Kidney (tissue), 14 donors: Measurements from ENCODE around the gene FAF1. TPM values are rescaled to one million over a fixed set of nuclear protein-coding genes. Genes with fewer than 3 reads are reported as not detected.

ENCODE experiments used
- DNase-seq, 5 donors: peaks; one replicate each; pipeline ENCODE4 v3.0.0-alpha.2; 2013 to 2020
- FAIRE-seq: peaks from 2 replicates; lab custom pipeline; 2012; peaks lifted over from hg19 to GRCh38; lab: Jason Lieb, UNC
- H3K27ac ChIP-seq, 2 donors: one replicate each; pipeline ENCODE4 v1.7.0; 2013; ENCODE audit warnings: low read depth in 2 of 2, low read length in 2 of 2, inconsistent platforms in 1 of 2
- H3K27me3 ChIP-seq: one replicate; pipeline ENCODE4 v1.7.1; 2013; ENCODE audit warnings: low read length, inconsistent platforms; ENCODE audit not compliant: control insufficient read depth, insufficient read depth
- H3K36me3 ChIP-seq, 3 donors: one replicate each; pipeline versions ENCODE4 v1.7.0 to v1.7.1; 2013; ENCODE audit warnings: low read length in 3 of 3, control low read depth in 1 of 3, inconsistent platforms in 1 of 3; ENCODE audit not compliant: insufficient read depth in 3 of 3, control insufficient read depth in 2 of 3
- H3K4me1 ChIP-seq, 3 donors: one replicate each; pipeline versions ENCODE4 v1.7.0 to v1.7.1; 2013; ENCODE audit warnings: low read length in 3 of 3, inconsistent platforms in 1 of 3, low read depth in 1 of 3; ENCODE audit not compliant: control insufficient read depth in 2 of 3, insufficient read depth in 2 of 3
- H3K4me3 ChIP-seq, 3 donors: one replicate each; pipeline versions ENCODE4 v1.7.0 to v1.8.1; 2013; ENCODE audit warnings: low read length in 3 of 3, control low read depth in 1 of 3, inconsistent platforms in 1 of 3
- H3K9ac ChIP-seq, 3 donors: one replicate each; pipeline versions ENCODE4 v1.7.0 to v1.7.1; 2013; ENCODE audit warnings: low read length in 3 of 3, control low read depth in 1 of 3, inconsistent platforms in 1 of 3
- H3K9me3 ChIP-seq, 3 donors: one replicate each; pipeline versions ENCODE4 v1.7.0 to v1.7.1; 2013; ENCODE audit warnings: low read length in 3 of 3, control low read depth in 1 of 3, inconsistent platforms in 1 of 3; ENCODE audit not compliant: control insufficient read depth in 2 of 3, insufficient read depth in 1 of 3
- CTCF ChIP-seq: IDR thresholded peaks from 3 replicates; pipeline ENCODE4 v1.5.1; 2012; ENCODE audit warnings: mild to moderate bottlenecking, moderate library complexity, borderline replicate concordance; ENCODE audit not compliant: insufficient read depth; ENCODE audit errors: extremely low read depth
- intact Hi-C: fragments of 100-400 bp; cut with DNase I; formaldehyde crosslinking; loops from one replicate; pipeline ENCODE4 v1.11.1; 2022
- polyA plus RNA-seq: library from polyadenylated mRNA; stranded (reverse); fragments of 350-450 nt; fragmentation: Illumina TruSeq; extraction: RNeasy Lipid Tissue Mini Kit (QIAGEN cat#74804); gene quantifications from one replicate; pipeline ENCODE4 v1.2.3, GENCODE V29; 2014; ENCODE audit warnings: low read depth, low replicate concordance; ENCODE audit not compliant: insufficient read depth
- total RNA-seq: library from RNA; stranded (reverse); fragmentation: NEBNext Ultra II Directional; extraction: Animal tissue kit (Norgen Biotek cat#: 25700); gene quantifications from one replicate; pipeline ENCODE4 v1.2.1, GENCODE V29; 2021
- donor health status: control.
- donor health status: control.
- donor health status: control.
- donor health status: control.
- donor health status: control.
- donor health status: DM: yes; HTN: yes; CAD: no.
- donor health status: Normal renal cell carcinoma (clear cell type).

FAF1 gene
- total and polyA plus RNA-seq, 2 donors from 2014 or later = 50.1 to 72.8 TPM

GRCh38 chr1:50427818-50428779 is 532.0 kb downstream of the FAF1 start:
- Histone ChIP-seq H3K4me1 (peaks cover 0 to 10% (median 0%) of the 10 kb centered on the region in 3 donors), H3K36me3 (no peaks in the 10 kb centered on the region), H3K4me3 (no peak overlapping the region), H3K9ac (no peak overlapping the region), H3K9me3 (no peaks in the 10 kb centered on the region), H3K27me3 (peaks cover 85% of the 10 kb centered on the region), H3K27ac (no peak overlapping the region)
- intact Hi-C loops = no loop called here
- DNase-seq = peak in 4 of 5 donors; percentile 26 to 40 (median 29)
- TF ChIP-seq CTCF = no peak
- no peak for FAIRE-seq

- intact Hi-C loops = no loop called here
- Histone ChIP-seq H3K27ac (no peak overlapping the region), H3K4me3 (no peak overlapping the region), H3K36me3 (no peaks in the 10 kb centered on the region), H3K27me3 (peaks cover 86% of the 10 kb centered on the region), H3K9me3 (no peaks in the 10 kb centered on the region), H3K9ac (no peak overlapping the region), H3K4me1 (peaks cover 0 to 14% (median 0%) of the 10 kb centered on the region in 3 donors)
- TF ChIP-seq CTCF = no peak
- DNase-seq = peak in 3 of 5 donors; percentile 19 to 53 (median 22)
- no peak for FAIRE-seq
Measured at GRCh38 chr1:50427086-50427817, 532.8 kb downstream of the FAF1 start.

GRCh38 chr1:50426702-50427085 is 533.4 kb downstream of the FAF1 start:
- FAIRE-seq (no peak), DNase-seq (peak in 4 of 5 donors; percentile 15 to 40 (median 24))
- Histone ChIP-seq H3K4me1 (peaks cover 0 to 14% (median 0%) of the 10 kb centered on the region in 3 donors), H3K36me3 (no peaks in the 10 kb centered on the region), H3K27ac (no peak overlapping the region), H3K9me3 (no peaks in the 10 kb centered on the region), H3K9ac (no peak overlapping the region), H3K27me3 (peaks cover 87% of the 10 kb centered on the region), H3K4me3 (no peak overlapping the region)
- TF ChIP-seq CTCF = no peak
- intact Hi-C loops = no loop called here
